Activated CD4-positive, alpha-beta T cell treated with anti-CD3 and anti-CD28 coated beads, Interleukin-2, Interleukin-6, amounts not matched to agents 100 ng/mL and 50 ng/mL, durations not matched to agents 16 hours and 8 hours (primary cell): ENCODE results near the gene MED7.

ENCODE experiments used
- DNase-seq: peaks from one replicate; pipeline ENCODE4 v3.0.0-alpha.2; 2020

Gene MED7

DNA sequence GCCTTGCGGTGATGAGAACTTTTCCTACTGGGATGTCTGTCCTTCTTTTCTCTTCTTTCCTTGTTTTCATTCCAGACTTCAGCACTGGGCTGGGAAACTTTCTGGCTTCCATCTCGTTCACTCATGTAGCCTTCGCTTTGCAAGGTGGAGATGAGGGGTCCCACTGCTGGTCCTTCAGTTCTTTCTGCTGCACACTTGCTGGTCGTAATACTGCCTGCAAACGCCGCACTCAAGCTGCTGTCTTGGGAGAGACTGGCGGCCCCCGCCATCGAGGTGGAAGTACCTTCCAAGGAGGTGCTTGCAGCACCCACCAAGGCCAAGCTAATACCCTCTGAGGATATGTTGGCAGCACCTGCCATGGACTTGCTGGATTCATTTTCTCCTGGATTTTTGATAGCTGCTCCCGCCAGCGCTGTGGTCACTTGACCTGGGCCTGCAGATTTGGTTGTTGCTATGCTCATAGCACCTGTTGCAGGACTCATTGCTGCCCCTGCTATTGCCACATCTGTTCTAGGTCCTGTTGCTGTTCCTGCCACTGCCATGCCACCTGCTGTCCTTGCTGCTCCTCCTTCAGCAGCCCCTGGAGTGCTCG lies 20.4 kb upstream of the MED7 start:
- no peak for DNase-seq

DNA sequence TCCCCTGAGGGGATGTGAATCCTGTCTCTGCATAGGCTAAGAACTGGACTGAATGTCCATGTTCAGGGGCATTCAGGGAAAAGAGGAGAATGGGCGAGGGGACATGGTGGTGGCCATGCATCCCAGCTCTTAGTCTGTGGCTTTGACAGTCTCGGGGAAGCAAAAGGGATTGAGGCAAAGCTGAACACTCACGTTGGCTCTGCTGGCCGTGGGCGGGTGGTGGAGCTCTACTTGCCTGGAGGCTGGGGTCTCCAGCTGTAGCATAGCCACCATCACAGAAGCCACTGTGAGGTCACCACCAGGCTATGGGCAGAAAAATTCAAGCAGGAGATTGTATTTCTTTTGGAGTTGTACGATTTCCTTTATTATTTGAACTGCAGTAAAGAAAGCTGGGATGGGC lies 19.3 kb upstream of the MED7 start:
- no peak for DNase-seq

DNA sequence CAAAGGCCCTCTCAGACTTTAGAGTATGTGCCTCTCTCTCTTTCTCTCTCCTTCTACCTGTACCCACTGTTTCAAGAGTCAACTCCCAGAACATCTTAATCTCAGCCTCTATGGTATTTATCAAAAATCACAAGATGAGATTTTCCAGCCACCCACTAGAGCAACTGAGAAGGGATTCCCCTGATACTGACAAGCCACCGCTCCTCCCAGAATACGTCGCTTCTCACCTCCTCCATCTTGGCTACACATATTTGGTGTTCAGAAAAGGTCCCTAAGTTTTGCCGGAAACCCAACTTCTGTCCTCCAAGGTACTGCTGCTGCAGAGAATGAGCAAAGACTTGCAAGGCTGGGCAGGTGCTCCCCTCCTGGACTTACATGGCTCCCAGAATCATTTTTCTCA lies 17.3 kb upstream of the MED7 start:
- peak; percentile 64 for DNase-seq

DNA sequence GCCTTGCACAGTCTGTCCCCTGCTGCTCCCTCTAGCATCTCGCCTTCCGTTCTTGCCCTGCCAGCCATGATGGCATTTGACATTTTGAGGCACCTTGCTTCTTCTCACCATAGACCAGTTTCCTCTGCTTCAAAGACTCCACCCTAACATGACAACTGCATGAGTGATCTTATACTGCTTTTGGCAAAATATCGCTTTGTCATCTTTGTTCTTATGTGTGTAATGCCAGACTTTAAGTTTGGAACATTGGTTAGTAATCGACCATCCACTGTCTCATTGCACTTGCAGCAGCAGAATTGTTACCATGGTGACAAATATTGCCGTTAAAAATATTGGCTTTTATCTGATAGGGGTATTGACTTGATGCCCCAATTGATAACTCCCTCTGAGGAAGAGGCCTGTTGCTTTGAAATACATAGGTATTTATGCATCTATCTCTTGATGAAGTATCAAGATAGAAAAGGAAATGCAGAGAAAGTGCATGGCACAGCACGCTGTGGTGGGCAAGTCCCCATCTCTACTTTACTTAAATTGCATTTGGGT lies 16.6 kb upstream of the MED7 start:
- DNase-seq, result peak; percentile 61

DNA sequence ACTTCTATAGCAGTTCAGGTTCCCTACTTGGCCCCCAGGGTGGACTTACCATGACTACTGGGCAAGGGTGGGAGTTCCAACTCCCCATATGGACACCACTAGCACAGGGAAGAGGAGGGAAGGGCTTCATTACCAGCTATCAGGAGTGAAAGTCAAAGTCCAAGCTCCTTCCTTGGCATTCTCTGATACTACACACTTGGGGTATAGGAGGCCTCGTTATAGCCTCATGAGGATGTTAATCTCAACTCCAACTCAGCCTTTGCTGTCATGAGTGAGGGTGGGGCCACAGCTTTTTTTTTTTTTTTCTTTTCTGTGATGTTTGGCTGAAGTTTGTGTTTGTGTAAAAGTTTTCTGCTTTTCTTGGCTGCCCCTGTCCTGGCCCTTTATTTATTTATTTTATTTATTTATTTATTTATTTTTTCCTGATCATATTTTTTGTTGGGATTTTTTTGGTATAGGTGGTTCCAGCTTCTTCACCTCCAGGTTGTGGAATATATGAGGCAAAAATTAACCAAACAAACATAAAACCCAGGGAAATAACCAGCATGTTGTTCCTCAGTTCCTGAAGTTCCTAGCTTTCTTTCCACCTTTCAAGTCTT lies 14.7 kb upstream of the MED7 start:
- DNase-seq, result no peak

DNA sequence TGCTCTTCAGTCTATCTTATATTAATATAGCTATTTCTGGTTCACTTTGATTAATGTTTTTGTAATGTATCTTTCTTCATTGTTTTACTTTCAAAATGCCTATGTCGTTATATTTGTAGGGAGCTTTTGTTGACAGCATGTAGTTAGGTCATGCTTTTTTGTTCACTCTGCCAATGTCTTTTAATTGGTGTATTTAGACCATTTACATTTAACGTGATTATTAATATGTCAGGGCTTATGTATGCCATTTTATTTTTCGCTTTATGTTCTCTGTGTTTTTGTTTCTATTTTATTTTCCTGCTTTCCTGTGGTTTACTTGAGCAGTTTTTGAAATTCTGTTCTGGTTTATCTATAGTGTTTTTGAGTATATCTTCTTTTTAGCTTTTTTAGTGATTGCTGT lies 12.6 kb upstream of the MED7 start:
- no peak for DNase-seq

DNA sequence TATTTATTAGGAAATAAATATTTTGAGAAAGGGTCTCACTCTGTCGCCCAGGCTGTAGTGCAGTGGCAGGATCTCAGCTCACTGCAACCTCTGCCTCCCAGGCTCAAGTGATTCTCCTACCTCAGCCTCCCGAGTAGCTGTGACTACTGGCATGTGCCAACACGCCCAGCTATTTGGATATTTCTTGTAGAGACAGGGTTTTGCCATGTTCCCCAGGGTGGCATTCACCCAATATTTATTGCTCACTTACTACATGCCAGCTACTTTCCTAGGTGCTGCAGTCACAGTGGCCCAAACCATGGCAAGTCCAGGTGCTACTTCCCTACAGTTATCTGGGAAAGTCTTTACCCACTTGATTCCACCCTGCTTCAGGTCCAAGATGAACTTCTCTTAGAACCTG lies 8.3 kb upstream of the MED7 start:
- DNase-seq, result no peak

DNA sequence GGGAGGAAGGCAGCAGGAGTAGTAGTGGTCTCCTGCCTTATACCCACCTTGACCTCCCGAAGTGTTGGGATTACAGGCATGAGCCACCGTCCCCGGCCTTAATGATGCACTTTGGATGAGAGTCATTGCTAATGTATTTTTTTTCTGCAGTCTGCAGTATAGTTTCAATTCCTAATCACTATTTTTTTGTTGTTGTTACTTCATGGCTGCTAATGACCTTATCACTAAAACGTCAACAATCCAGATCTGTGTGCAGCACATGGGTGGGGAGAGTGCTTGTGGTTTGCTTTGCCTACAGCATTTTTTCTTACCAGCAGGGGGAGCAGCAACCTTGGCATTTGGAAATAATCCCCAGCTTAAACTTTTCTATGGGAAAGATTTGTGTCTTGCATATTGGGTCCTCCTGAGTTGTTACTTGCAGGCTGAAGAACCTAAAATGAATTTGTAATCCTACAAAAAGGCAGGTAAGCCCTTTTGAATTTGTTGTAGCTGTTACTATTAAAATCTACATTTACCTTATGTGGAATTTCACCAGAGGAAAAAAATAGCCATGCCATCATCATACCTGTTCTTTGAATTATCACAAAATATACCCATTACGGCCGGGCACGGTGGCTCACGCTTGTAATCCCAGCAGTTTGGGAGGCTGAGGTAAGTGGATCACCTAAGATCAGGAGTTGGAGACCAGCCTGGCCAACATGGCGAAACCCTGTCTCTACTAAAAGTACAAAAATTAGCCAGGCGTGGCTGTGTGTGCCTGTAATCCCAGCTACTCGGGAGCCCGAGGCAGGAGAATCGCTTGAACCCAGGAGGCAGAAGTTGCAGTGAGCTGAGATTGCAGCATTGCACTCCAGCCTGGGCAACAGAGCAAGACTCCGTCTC lies 6.3 kb upstream of the MED7 start:
- DNase-seq, result peak; percentile 91

DNA sequence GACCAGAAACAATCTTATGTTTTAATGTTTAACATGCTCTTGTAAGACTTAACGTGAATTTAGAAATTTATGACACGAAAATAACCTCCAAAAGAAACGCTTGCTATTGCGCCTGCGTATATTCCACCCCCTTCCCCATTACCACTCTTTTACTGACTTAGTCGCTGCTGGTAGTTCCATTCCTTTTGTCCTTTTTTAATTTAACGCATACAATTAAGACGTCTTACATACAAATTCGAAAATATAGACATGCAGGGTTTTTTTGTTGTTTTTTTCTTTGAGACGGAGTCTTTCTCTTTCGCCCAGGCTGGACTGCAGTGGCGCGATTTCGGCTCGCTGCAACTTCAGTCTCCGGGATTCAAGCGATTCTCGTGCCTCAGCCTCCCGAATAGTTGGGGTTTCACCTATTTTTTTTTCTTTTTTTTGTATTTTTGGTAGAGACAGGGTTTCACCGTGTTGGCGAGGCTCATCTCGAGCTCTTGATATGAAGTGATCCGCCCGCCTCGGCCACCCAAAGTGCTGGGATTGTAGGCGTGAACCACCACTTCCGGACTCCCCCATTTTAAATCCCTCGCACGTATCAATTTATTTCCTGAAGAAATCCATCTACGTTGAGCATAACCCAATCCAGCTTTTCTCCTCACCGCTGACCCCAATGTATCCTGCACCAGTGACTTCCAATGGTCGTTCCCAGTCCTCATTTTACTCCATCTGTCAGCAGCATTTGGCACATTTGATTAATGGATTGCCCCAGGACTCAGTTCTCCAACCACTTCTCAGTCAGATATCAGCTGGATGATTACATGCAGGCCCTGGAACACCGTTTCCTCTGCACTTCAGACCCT lies 684 bp upstream of the MED7 start:
- peak; percentile 72 for DNase-seq

DNA sequence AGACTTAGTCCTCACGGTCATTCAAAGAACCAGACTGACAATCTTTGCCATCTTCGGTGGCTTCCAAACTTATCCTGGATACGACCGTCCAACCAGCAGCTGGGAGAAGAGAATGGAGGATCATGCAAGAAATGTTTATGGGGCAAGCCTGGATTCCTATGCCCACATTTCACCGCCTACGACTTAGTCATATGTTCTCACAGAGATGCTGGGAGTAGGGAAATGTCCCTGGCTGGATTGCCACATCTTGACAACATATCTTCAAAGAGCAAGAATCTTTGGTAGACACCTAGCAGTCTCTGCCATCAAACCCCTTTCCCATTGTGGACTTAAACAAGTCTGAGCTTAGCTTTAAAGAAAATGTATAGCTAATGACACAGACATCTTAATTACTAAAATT lies 5.0 kb downstream of the MED7 start:
- no peak for DNase-seq

DNA sequence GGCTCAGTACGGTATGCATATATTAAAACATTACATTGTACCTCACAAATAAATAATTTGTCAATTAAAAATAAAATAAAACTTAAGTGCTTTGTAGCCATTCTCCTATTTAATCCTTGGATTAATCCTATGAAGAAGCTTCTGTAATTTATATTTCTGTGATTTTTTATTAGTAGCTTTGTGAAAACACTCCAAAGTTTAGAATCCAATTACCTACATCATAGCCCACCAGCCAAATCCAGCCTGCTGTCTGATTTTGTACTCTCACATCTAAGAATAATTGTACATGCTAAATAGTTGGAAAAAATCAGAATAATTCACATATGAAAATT lies 10.4 kb downstream of the MED7 start:
- no peak for DNase-seq

DNA sequence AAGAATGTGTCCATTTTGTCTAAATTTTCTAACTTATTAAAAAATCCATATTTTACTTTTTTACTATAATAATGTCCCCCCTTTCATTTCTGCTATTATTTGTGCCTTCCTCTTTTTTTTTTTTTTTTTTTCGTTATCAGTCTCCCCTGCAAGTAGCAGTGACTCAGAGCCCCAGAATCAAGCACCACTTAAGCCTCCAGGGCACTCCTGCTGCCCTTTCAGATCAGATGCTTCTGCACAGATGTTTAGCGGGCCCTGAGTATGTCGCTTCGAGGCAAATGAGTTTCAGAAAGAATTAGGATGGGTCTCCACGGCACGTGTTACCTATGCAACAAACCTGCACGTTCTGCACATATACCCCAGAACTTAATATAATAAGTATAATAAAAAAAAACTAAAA lies 11.7 kb downstream of the MED7 start:
- no peak for DNase-seq

DNA sequence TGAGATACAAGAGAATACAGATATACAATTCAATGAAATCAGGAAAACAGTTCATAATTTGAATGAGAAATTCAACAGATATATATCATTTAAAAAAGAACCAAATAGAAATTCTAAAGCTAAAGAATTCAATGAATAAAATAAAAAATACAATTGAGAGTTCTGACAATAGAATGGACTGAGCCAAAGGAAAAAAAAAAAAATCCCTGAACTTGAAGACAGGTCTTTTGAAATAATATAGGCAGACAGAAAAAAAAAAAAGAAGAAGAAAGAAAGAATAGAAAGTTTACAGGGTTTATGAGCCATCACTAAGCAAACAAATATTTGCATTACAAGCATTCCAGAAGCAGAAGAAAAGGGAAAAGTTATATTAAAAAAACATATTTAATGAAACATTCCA lies 21.0 kb downstream of the MED7 start:
- DNase-seq, result no peak

DNA sequence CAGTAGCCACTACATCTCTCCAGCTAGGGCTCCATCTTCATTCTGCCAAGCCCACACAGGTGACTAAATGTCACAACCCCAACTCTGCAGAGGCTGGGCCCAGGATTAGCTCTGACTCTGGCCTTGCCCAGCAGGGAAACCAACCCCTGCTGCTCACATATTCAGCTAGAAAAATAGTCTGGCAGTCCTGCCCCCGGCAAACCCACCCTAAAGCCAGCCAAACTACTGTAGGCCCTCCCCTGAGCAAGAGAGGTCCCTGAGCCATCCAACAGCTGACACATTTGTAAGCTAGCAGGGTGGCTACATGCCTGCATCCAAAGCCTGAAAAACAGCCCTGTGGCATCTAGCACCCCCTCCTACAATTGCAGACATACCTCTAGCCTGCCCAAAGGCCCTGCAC lies 22.6 kb downstream of the MED7 start:
- DNase-seq, result no peak

DNA sequence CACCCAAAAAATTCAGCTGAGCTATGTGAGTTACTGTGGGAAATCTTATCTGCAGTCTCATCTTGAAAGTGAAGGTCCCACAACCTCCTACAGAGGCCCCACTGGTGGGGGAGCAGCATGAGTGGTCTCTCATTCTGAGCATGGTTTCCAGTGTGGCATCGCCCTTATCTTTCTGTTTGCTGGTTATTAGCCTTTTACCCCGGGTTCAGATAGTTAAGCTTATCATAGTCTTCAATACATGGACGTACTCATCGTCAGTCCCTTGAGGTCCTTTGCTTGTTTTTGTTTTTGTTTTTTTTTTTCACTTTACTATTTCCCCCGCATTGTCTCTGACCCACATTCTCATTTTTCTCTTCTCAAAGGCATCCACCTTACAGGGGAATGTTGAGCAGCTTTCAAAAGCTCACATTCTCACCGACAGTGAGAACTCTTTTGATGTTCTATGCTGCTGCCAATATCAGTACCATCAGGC lies 26.1 kb downstream of the MED7 start:
- DNase-seq, result peak; percentile 51

DNA sequence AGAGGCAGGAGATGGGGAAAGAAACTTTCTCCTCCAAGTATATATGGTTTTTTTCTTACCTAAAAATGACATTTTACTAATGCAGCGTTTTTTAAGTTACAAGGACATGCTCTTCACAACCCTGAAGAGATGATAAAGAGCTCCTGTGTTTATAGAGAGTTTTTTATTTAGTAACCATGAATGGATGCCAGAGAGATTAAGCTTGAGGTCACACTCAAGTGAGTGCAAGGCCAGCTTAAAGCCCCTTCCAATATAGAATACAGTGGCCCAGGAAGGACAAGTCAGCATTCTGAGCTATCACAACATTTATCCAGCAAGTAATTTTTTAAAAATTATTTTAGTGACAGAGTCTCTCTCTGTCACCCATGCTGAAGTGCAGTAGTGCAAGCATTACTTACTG lies 27.2 kb downstream of the MED7 start:
- no peak for DNase-seq

DNA sequence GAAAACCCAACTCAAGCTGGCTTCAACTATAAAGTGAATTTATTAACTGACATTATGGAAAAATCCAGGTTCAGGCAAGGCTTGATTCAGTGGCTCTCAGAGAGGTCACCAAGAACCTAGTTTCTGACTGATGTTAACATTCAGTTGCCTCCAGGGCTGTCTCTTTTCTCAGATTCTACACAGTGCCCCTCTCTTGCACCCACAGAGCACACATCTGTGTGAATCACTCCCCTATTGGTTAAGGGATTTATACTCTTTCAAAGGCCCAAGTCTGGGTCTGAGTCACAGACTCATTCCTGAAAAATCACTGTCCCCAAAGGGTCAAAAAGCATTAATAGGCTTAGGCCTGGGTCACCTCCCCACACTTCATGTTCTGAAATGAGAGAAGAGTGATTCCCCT lies 27.7 kb downstream of the MED7 start:
- DNase-seq, result no peak

DNA sequence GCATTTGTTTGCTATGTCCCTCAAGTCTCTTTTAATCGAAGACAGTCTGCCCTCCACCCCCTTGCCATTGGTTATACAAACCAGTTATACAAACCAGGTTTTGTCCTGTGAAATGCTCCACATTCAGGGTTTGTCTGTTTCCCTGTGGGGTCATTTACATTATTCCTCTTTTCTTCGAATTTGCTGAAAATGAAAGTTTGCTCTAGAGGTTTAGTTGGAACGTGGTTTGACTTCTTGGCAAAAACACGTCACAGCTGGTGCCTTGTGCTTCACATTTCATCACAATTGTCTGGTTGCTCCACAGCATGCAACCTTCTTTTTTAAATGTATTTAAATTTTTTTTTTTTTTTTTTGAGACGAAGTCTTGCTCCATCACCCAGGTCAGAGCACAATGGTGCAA lies 29.7 kb downstream of the MED7 start:
- peak; percentile 31 for DNase-seq

DNA sequence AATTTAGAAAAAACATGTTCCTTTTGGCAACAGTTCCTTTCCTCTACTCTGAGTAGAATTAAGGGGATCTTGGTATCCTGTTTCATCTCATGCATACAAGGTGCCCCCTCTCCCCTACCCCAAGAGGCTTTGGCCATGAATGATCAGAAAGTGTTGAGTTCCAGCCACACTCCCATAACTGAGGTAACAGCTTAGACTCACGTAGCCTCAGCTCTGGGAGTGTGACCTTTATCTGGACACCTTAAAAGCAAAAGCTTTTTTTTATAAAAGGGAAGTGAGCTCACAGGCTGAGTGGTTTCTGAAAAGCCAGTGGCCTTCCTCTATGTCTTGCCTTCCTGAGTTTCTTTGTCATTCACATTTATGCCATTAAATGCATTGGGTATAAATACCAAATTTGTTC lies 32.9 kb downstream of the MED7 start:
- peak; percentile 66 for DNase-seq

DNA sequence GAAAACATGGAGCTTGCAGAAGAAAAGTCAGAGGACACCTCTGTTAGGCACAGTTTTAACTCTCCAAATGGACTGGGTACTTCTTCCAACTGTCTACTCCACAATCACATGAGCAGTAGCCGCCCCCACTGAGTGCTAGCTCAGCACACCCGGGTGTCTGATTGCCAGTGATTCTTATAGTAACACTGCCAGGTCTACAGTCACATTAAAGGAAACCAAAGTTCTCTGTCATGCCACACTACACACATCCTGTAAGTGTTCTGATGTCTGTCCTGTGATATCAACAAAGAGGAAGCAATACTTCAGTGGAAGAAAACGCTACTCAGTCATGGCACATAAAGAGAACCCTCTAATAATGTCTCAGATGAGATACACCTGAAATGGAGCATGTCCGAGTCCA lies 33.7 kb downstream of the MED7 start, which contains the start of gene HAVCR2:
HAVCR2 (minus strand) TSS at position 69 of the 400 bp plus-strand sequence; CDS start at position 8, 61 bp downstream.
- DNase-seq, result peak; percentile 82

DNA sequence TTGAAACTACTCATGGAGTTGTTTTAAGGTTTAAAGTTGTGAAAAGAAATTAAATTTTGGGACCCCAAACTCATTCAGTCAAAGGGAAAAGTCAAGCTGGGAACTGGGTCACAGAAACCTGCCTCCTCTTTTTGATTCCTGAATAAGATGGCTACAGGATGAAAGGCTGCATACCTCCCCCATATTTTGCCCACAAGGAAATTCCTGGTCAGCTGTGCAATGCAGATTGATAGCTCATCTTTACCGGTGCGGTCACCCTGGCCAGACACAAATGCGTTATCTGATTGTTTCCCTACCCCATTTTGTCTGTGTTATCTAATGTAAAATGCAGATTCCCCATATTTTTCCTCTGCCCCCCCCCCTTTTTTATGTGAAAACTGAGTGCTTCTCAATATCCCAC lies 35.2 kb downstream of the MED7 start:
- DNase-seq, result peak; percentile 24

DNA sequence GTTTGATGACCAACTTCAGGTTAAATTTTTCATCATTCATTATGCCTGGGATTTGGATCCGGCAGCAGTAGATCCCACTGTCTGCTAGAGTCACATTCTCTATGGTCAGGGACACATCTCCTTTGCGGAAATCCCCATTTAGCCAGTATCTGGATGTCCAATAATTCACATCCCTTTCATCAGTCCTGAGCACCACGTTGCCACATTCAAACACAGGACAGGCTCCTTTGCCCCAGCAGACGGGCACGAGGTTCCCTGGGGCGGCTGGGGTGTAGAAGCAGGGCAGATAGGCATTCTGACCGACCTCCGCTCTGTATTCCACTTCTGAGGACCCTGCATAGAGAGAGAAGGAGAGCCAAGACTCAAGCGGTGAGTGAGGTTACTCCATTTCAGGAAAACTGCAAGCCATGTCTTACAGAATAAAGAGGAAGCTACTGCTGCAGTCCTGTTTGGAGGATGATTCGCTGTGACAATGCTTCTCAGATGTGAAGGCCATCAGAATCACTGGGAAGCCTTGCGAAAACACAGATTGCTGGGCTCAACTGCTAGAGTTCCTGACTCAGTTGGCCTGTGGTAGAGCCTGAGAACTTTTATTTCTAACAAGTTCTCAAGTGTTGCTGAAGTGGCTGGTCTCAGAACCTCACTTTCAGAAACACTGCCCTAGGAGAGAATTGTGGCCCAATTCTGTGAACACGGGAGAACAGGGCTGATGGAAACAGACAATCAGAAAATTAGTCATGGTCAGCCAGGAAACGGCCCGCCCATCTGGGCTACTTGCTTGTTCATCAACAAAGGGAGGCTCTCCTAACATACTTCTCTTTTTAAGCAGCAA lies 35.8 kb downstream of the MED7 start:
- DNase-seq, result peak; percentile 73
